ENCODE measurements around the gene RXYLT1. TPM values are rescaled to one million over a fixed set of nuclear protein-coding genes. Genes with fewer than 3 reads are reported as not detected.
A peak's percentile ranks its signal among the peaks of the same experiment; 100 is the strongest.

The RXYLT1 gene
- total RNA-seq, 2 experiments from 2014 or later, result 6.2 to 6.3 TPM

- H3K27ac ChIP-seq (ENCODE audit: low read depth in 1 of 2, low read length in 2 of 2), result no peak overlapping the region
- Mint-ChIP-seq H3K27ac (no peak overlapping the region), H3K27me3 (peaks cover 31% of the 10 kb centered on the region), H3K4me1 (ENCODE audit: low read depth) (peaks cover 6% of the 10 kb centered on the region), H3K4me3 (peak overlapping the region; percentile 56), H3K36me3 (ENCODE audit: low read depth) (no peaks in the 10 kb centered on the region), H3K9me3 (no peaks in the 10 kb centered on the region)
- TF ChIP-seq CTCF (IDR thresholded peaks at IDR 0.05), result no peak
- peaks cover 12 to 24% of the 10 kb centered on the region in 2 experiments for H3K27me3 ChIP-seq (ENCODE audit: control insufficient read depth in 1 of 2, insufficient read depth in 2 of 2, low read length in 2 of 2)
- H3K36me3 ChIP-seq (ENCODE audit: insufficient read depth, low read length), result no peaks in the 10 kb centered on the region
- ATAC-seq (ENCODE audit: poor library complexity), result peak; percentile 32
- CTCF ChIA-PET, result no interaction called here
- peak overlapping the region; percentile 50 for H3K4me3 ChIP-seq (ENCODE audit: low read length)
- POLR2A ChIA-PET, result interaction anchor here (0.6 kb wide), 1 partner anchor 385 kb away, joined by 3 read pairs; no protein-coding TSS in a partner anchor
- H3K4me1 ChIP-seq (ENCODE audit: insufficient read depth, low read length), result peaks cover 15% of the 10 kb centered on the region
- no peaks in the 10 kb centered on the region for H3K9me3 ChIP-seq (ENCODE audit: control insufficient read depth in 1 of 2, insufficient read depth in 1 of 2, low read length in 2 of 2)
- intact Hi-C loops (cut with DNase I, micrococcal nuclease), result loop anchor here (5.0 kb wide), 1 partner anchor 549 kb away; the partner anchor contains the start of gene C12orf56 (in 2 of the 2)
- no peak for DNase-seq
Observed at GRCh38 chr12:63843254-63843720, 63.6 kb downstream of the RXYLT1 start.

- ATAC-seq (ENCODE audit: poor library complexity) (peak; percentile 96), DNase-seq (peak; percentile 50 to 90 (median 68))
- peaks cover 29% of the 10 kb centered on the region for H3K27me3 Mint-ChIP-seq
- Histone ChIP-seq H3K9me3 (ENCODE audit: control insufficient read depth in 1 of 2, insufficient read depth in 1 of 2, low read length in 2 of 2) (no peaks in the 10 kb centered on the region), H3K27me3 (ENCODE audit: control insufficient read depth in 1 of 2, insufficient read depth in 2 of 2, low read length in 2 of 2) (peaks cover 10 to 24% of the 10 kb centered on the region in 2 experiments), H3K4me3 (ENCODE audit: low read length) (peak overlapping the region; percentile 50), H3K27ac (ENCODE audit: low read depth in 1 of 2, low read length in 2 of 2) (no peak overlapping the region), H3K4me1 (ENCODE audit: insufficient read depth, low read length) (peaks cover 15% of the 10 kb centered on the region), H3K36me3 (ENCODE audit: insufficient read depth, low read length) (no peaks in the 10 kb centered on the region)
- CTCF ChIA-PET, result interaction anchor here (1.0 kb wide), 1 partner anchor 17 kb away, joined by 3 read pairs; no protein-coding TSS in a partner anchor
- no peaks in the 10 kb centered on the region for H3K36me3 Mint-ChIP-seq (ENCODE audit: low read depth)
- POLR2A ChIA-PET, result interaction anchor here (0.6 to 1.4 kb wide), 3 partner anchors 19 to 384 kb away, joined by 3 to 5 read pairs (median 3); partner anchors contain the start of gene KICS2
- H3K9me3 Mint-ChIP-seq, result no peaks in the 10 kb centered on the region
- H3K4me3 Mint-ChIP-seq, result peak overlapping the region; percentile 72
- H3K4me1 Mint-ChIP-seq (ENCODE audit: low read depth), result peaks cover 6% of the 10 kb centered on the region
- no peak overlapping the region for H3K27ac Mint-ChIP-seq
- intact Hi-C loops (cut with DNase I, micrococcal nuclease), result loop anchor here (1.0 to 5.0 kb wide), 2 partner anchors 412 to 548 kb away; partner anchors contain the start of gene C12orf56 (in 2 of the 2)
- peak; percentile 71 for TF ChIP-seq CTCF (IDR thresholded peaks at IDR 0.05)
Observed at GRCh38 chr12:63843721-63844390, 64.1 kb downstream of the RXYLT1 start.

- ATAC-seq (ENCODE audit: poor library complexity), result no peak
- peak within 1 kb of the TSS; percentile 50 for H3K4me3 ChIP-seq (ENCODE audit: low read length)
- DNase-seq, result peak in 3 of 14 experiments; percentile 7 to 25 (median 17)
Observed at GRCh38 chr12:63844391-63845341, 65.0 kb downstream of the RXYLT1 start, which contains the start of gene SRGAP1. SRGAP1 (plus strand) TSS chr12:63844700; CDS start chr12:63844817, 117 bp downstream.

More at GRCh38 chr12:63844391-63845341, 65.0 kb downstream of the RXYLT1 start, which contains the start of gene SRGAP1:
- Mint-ChIP-seq H3K4me1 (ENCODE audit: low read depth) (peaks cover 6% of the 10 kb centered on the region), H3K9me3 (no peaks in the 10 kb centered on the region), H3K4me3 (peak within 1 kb of the TSS; percentile 95), H3K36me3 (ENCODE audit: low read depth) (no peaks in the 10 kb centered on the region), H3K27me3 (peaks cover 29% of the 10 kb centered on the region), H3K27ac (no peak within 1 kb of the TSS)
- TF ChIP-seq CTCF (IDR thresholded peaks at IDR 0.05), result no peak
- Histone ChIP-seq H3K9me3 (ENCODE audit: control insufficient read depth in 1 of 2, insufficient read depth in 1 of 2, low read length in 2 of 2) (no peaks in the 10 kb centered on the region), H3K27me3 (ENCODE audit: control insufficient read depth in 1 of 2, insufficient read depth in 2 of 2, low read length in 2 of 2) (peaks cover 10 to 24% of the 10 kb centered on the region in 2 experiments), H3K27ac (ENCODE audit: low read depth in 1 of 2, low read length in 2 of 2) (no peak within 1 kb of the TSS), H3K4me1 (ENCODE audit: insufficient read depth, low read length) (peaks cover 15% of the 10 kb centered on the region), H3K36me3 (ENCODE audit: insufficient read depth, low read length) (no peaks in the 10 kb centered on the region)
- POLR2A ChIA-PET, result interaction anchor here (0.7 to 1.4 kb wide), 2 partner anchors 20 to 377 kb away, joined by 3 to 5 read pairs; partner anchors contain the start of gene KICS2
- intact Hi-C loops (cut with DNase I, micrococcal nuclease), result loop anchor here (1.0 to 5.0 kb wide), 2 partner anchors 412 to 548 kb away; partner anchors contain the start of gene C12orf56 (in 2 of the 2)
- CTCF ChIA-PET, result interaction anchor here (1.0 kb wide), 1 partner anchor 18 kb away, joined by 3 read pairs; no protein-coding TSS in a partner anchor
